Osteoblast (primary cell): ENCODE results near the gene CRY2. TPM values are rescaled to one million over a fixed set of nuclear protein-coding genes. Genes with fewer than 3 reads are reported as not detected.

ENCODE experiments used
- DNase-seq: peaks from one replicate; pipeline ENCODE4 v3.0.0; 2011; ENCODE audit warnings: low spot score, mixed read lengths; ENCODE audit not compliant: insufficient read length; ENCODE audit errors: missing footprints
- H2AFZ ChIP-seq: 2 replicates; pipeline ENCODE4 v1.6.0; 2011; ENCODE audit warnings: mild to moderate bottlenecking, low read length
- H3K27ac ChIP-seq: 2 replicates; pipeline ENCODE4 v1.5.1; 2011; ENCODE audit warnings: mild to moderate bottlenecking, low read depth, low read length, moderate library complexity
- H3K27me3 ChIP-seq: 2 replicates; pipeline ENCODE4 v1.6.0; 2012; ENCODE audit warnings: mild to moderate bottlenecking, control low read depth, inconsistent platforms, low read length, moderate library complexity; ENCODE audit not compliant: insufficient read depth
- H3K36me3 ChIP-seq: 2 replicates; pipeline ENCODE4 v1.5.1; 2011; ENCODE audit warnings: mild to moderate bottlenecking, low read length, control low read depth, moderate library complexity; ENCODE audit not compliant: insufficient read depth
- H3K4me1 ChIP-seq: 2 replicates; pipeline ENCODE4 v1.5.1; 2011; ENCODE audit warnings: mild to moderate bottlenecking, low read length, control low read depth, moderate library complexity; ENCODE audit not compliant: insufficient read depth
- H3K4me2 ChIP-seq: 2 replicates; pipeline ENCODE4 v1.6.0; 2011; ENCODE audit warnings: mild to moderate bottlenecking, low read length; ENCODE audit not compliant: insufficient read depth
- H3K4me3 ChIP-seq: fragments of 200-600 bp; sonication (generic); 3 replicates; pipeline ENCODE4 v1.5.1; 2012; ENCODE audit warnings: mild to moderate bottlenecking, low read length, inconsistent platforms; ENCODE audit not compliant: insufficient read depth
- H3K79me2 ChIP-seq: 2 replicates; pipeline ENCODE4 v1.6.0; 2012; ENCODE audit warnings: mild to moderate bottlenecking, low read length, control low read depth, inconsistent platforms; ENCODE audit not compliant: insufficient read depth
- H3K9me3 ChIP-seq: 2 replicates; pipeline ENCODE4 v1.5.1; 2011; ENCODE audit warnings: low read depth, low read length, control low read depth
- H4K20me1 ChIP-seq: 2 replicates; pipeline ENCODE4 v1.6.0; 2012; ENCODE audit warnings: mild to moderate bottlenecking, low read length, control low read depth; ENCODE audit not compliant: insufficient read depth
- CTCF ChIP-seq: IDR thresholded peaks from 2 replicates; pipeline ENCODE4 v1.5.1; 2011; ENCODE audit warnings: mild to moderate bottlenecking, low read depth, low read length, moderate library complexity; ENCODE audit errors: extremely low read depth
- total RNA-seq: library from RNA; depleted of rRNA; stranded (reverse); fragments of >200 nt; gene quantifications from 2 replicates; pipeline ENCODE4 v1.2.3, GENCODE V29; 2012

Gene CRY2
- total RNA-seq, 1 donor: 21.0 TPM

- no peak overlapping the region for H3K4me2 ChIP-seq
- H3K27ac ChIP-seq: no peak overlapping the region
- H3K36me3 ChIP-seq: peaks cover 17% of the 10 kb centered on the region
- TF ChIP-seq CTCF: no peak
- peaks cover 3% of the 10 kb centered on the region for H3K4me1 ChIP-seq
- H3K4me3 ChIP-seq: no peak overlapping the region
- peak; percentile 84 for DNase-seq
- no peak overlapping the region for H2AFZ ChIP-seq
- H3K27me3 ChIP-seq: peaks cover 12% of the 10 kb centered on the region
- peaks cover 41% of the 10 kb centered on the region for H4K20me1 ChIP-seq
- no peaks in the 10 kb centered on the region for H3K79me2 ChIP-seq
- H3K9me3 ChIP-seq: no peaks in the 10 kb centered on the region
These were observed 37.4 kb downstream of the CRY2 start for GRCh38 chr11:45884596-45885185.

- H3K4me3 ChIP-seq: peak within 1 kb of the TSS; percentile 54
- H3K9me3 ChIP-seq: no peaks in the 10 kb centered on the region
- H3K4me2 ChIP-seq: peak within 1 kb of the TSS; percentile 60
- DNase-seq: peak; percentile 97
- TF ChIP-seq CTCF: no peak
- H3K4me1 ChIP-seq: no peaks in the 10 kb centered on the region
- peaks cover 12% of the 10 kb centered on the region for H3K27me3 ChIP-seq
- H2AFZ ChIP-seq: no peak within 1 kb of the TSS
- H3K36me3 ChIP-seq: peaks cover 17% of the 10 kb centered on the region
- no peak within 1 kb of the TSS for H3K27ac ChIP-seq
- H3K79me2 ChIP-seq: no peaks in the 10 kb centered on the region
- H4K20me1 ChIP-seq: peaks cover 39% of the 10 kb centered on the region
These were observed 38.1 kb downstream of the CRY2 start, which contains the start of gene MAPK8IP1 for GRCh38 chr11:45885274-45885920. Gene MAPK8IP1, plus strand, starts transcription at chr11:45885651. Its CDS starts 170 bp downstream, at chr11:45885821.

GRCh38 chr11:45885921-45886721, 38.8 kb downstream of the CRY2 start:
- Histone ChIP-seq H4K20me1 (peaks cover 33% of the 10 kb centered on the region), H3K9me3 (no peaks in the 10 kb centered on the region), H3K79me2 (no peaks in the 10 kb centered on the region), H3K36me3 (peaks cover 10% of the 10 kb centered on the region), H3K4me2 (peak overlapping the region; percentile 60), H2AFZ (no peak overlapping the region), H3K4me3 (peak overlapping the region; percentile 54), H3K27ac (no peak overlapping the region), H3K4me1 (no peaks in the 10 kb centered on the region), H3K27me3 (peaks cover 12% of the 10 kb centered on the region)
- DNase-seq: peak; percentile 77
- TF ChIP-seq CTCF: no peak
